ENCODE measurements around the gene NPB.
A peak's percentile ranks its signal among the peaks of the same experiment; 100 is the strongest.

Gene NPB

DNA sequence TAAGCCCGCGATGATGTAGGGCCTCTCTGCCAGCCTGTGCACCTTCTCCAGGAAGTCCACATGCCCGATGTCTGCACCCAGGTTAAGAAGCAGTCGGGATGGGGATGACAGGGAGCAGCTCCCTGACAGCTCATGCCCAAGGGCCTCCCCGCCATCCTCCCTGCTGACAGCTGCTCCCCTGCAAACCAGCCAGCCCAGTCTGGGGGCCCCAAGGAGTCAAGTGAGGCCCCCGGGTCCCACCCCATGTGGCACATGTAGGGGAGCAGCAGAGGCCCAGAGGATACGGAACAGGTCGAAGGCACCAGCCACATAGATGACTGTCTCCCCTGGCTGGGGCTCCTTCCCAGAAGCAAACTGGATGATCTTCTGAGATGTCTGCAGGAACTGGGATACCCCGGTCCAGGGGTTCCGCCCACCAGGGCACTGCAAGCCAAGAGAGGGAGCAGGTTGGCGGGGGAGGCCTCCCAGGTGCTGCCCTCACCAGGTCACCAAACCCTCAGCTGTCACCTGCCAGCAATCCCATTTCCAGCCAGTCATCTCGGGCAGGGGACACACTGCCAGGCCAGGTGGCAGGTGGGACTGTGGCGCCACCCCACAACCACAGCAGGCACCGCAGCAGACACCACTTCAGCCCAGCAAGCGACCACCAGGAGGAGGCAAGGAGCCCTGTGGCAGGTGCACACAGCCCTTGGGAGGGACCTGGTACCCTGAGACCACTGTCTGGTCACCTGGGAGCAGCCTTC, 4.6 kb downstream of the NPB start:
- H3K36me3 ChIP-seq (ENCODE audit: low read depth) = peaks cover 34% of the 10 kb centered on the region
- TF ChIP-seq, protein P1, sequence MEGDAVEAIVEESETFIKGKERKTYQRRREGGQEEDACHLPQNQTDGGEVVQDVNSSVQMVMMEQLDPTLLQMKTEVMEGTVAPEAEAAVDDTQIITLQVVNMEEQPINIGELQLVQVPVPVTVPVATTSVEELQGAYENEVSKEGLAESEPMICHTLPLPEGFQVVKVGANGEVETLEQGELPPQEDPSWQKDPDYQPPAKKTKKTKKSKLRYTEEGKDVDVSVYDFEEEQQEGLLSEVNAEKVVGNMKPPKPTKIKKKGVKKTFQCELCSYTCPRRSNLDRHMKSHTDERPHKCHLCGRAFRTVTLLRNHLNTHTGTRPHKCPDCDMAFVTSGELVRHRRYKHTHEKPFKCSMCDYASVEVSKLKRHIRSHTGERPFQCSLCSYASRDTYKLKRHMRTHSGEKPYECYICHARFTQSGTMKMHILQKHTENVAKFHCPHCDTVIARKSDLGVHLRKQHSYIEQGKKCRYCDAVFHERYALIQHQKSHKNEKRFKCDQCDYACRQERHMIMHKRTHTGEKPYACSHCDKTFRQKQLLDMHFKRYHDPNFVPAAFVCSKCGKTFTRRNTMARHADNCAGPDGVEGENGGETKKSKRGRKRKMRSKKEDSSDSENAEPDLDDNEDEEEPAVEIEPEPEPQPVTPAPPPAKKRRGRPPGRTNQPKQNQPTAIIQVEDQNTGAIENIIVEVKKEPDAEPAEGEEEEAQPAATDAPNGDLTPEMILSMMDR (IDR thresholded peaks at IDR 0.05; ENCODE audit: poor library complexity, severe bottlenecking) = peak; percentile 4
- H3K4me3 ChIP-seq (ENCODE audit: severe bottlenecking) = no peak overlapping the region
- H3K9me3 ChIP-seq (ENCODE audit: severe bottlenecking) = no peaks in the 10 kb centered on the region
- no peak overlapping the region for H3K27ac ChIP-seq (ENCODE audit: poor library complexity, severe bottlenecking)
- DNase-seq (ENCODE audit: low spot score) (no peak), ATAC-seq (ENCODE audit: low read depth) (no peak)
- H3K4me1 ChIP-seq (ENCODE audit: insufficient read depth, poor library complexity, severe bottlenecking) = peaks cover 5% of the 10 kb centered on the region
- H3K27me3 ChIP-seq (ENCODE audit: insufficient read depth, poor library complexity, severe bottlenecking) = no peaks in the 10 kb centered on the region

DNA sequence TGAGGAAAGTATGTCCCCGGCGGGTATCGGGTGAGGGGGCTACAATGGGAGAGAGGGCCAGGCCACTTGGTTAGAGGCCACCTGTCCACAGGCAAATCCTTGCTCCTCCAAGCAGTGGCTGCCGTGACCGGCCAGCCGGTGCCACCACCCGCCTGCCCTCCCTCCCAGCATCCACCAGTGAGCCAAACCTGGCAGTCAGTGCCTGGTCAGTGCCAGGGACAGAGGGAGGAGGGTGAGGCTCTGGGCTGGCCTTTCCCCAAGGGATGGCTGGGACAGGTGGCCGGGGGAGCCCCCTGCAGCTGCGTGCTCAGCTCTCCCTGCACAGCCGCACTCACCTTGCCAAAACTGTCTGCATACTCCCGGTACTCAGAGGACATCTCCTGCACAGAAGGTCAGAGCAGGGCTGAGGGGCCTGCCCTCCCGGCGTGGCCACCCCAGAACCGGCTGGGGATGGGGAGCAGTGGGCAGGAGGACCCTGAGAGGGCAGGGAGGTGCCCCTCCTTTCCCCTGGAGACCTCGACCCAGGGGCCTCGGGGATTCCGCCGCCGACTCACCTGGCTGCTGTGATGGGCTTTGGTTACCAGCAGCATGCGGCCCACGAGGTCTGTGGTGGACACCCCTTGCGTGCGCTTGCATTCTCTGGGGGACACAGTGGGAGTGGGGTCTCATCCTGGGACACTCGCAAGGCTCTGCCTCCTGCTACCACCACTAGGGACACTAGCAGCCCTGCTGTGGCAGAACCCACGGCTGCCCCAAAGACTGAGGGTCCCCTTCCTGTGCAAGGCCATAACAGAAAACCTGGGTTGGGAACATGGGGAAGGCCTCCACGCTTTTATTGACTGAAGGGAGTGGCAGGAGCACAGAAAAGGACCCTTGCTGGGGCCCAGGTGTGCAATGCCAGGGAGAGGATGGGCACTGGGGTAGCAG, 5.4 kb downstream of the NPB start:
- ATAC-seq (ENCODE audit: low read depth) = no peak
- Histone ChIP-seq H3K4me1 (ENCODE audit: insufficient read depth, poor library complexity, severe bottlenecking) (peaks cover 14% of the 10 kb centered on the region), H3K36me3 (ENCODE audit: low read depth) (peaks cover 43% of the 10 kb centered on the region)

DNA sequence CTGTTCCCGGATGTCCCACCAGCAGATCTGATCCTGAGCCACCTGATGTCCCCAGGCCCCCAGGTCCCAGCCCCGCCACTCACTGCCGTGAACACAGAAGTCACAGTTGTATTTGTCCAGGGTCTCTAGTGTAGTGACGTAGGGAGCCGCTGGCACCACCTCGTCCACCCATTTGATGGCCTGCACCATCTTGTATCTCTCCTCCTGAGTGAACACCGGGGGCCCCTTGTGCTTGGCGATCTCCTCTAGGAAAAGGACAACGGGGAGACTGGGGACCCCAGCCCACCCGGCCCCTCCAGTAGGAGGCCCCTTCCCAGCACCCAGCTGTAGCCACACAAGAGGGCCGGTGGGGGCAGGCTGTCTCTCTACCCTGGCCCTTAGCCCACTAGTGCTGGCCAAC, 6.8 kb downstream of the NPB start:
- Histone ChIP-seq H3K9me3 (ENCODE audit: severe bottlenecking) (no peaks in the 10 kb centered on the region), H3K27me3 (ENCODE audit: insufficient read depth, poor library complexity, severe bottlenecking) (no peaks in the 10 kb centered on the region), H3K4me3 (ENCODE audit: severe bottlenecking) (no peak overlapping the region), H3K36me3 (ENCODE audit: low read depth) (peaks cover 55% of the 10 kb centered on the region), H3K27ac (ENCODE audit: poor library complexity, severe bottlenecking) (no peak overlapping the region), H3K4me1 (ENCODE audit: insufficient read depth, poor library complexity, severe bottlenecking) (peaks cover 20% of the 10 kb centered on the region)
- ATAC-seq (ENCODE audit: low read depth) (no peak), DNase-seq (ENCODE audit: low spot score) (no peak)
- TF ChIP-seq, protein P1 (IDR thresholded peaks at IDR 0.05; ENCODE audit: poor library complexity, severe bottlenecking) = no peak

More for the DNA sequence above, 5.4 kb downstream of the NPB start:
- DNase-seq (ENCODE audit: low spot score) = no peak
- Histone ChIP-seq H3K27me3 (ENCODE audit: insufficient read depth, poor library complexity, severe bottlenecking) (no peaks in the 10 kb centered on the region), H3K4me3 (ENCODE audit: severe bottlenecking) (no peak overlapping the region), H3K27ac (ENCODE audit: poor library complexity, severe bottlenecking) (no peak overlapping the region), H3K9me3 (ENCODE audit: severe bottlenecking) (no peaks in the 10 kb centered on the region)
- TF ChIP-seq, protein P1 (IDR thresholded peaks at IDR 0.05; ENCODE audit: poor library complexity, severe bottlenecking) = no peak

DNA sequence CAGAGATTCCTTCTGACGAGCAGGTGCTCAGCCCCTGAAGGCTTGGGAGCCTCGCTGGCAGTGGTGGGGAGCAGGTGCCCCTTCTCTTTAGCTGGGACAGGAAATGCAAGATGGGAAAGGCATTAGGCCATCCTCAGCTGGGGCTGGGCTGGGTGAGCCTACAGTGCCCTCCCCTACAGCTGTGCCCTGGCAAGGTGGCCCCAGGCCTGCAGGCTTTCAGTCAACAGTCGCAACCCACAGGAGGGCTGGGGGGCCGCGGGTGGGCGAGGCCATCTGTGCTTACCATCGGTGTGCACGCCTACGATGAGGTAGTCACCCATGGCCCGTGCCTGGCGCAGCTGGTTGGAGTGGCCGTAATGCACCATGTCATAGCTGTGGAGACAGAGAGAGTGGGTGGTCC, 7.2 kb downstream of the NPB start:
- H3K9me3 ChIP-seq (ENCODE audit: severe bottlenecking) = no peaks in the 10 kb centered on the region
- H3K4me3 ChIP-seq (ENCODE audit: severe bottlenecking) = no peak overlapping the region
- peaks cover 20% of the 10 kb centered on the region for H3K4me1 ChIP-seq (ENCODE audit: insufficient read depth, poor library complexity, severe bottlenecking)
- DNase-seq (ENCODE audit: low spot score) = no peak
- H3K27ac ChIP-seq (ENCODE audit: poor library complexity, severe bottlenecking) = no peak overlapping the region
- H3K27me3 ChIP-seq (ENCODE audit: insufficient read depth, poor library complexity, severe bottlenecking) = no peaks in the 10 kb centered on the region
- H3K36me3 ChIP-seq (ENCODE audit: low read depth) = peaks cover 59% of the 10 kb centered on the region
- TF ChIP-seq, protein P1 (IDR thresholded peaks at IDR 0.05; ENCODE audit: poor library complexity, severe bottlenecking) = no peak
- no peak for ATAC-seq (ENCODE audit: low read depth)

Measured in RWPE2 (cell line).